ENCODE measurements around the gene VARS2. TPM values are rescaled to one million over a fixed set of nuclear protein-coding genes. Genes with fewer than 3 reads are reported as not detected.

Gene VARS2
- total RNA-seq, 2 experiments from 2014 or later = 46.6 to 54.1 TPM

DNA sequence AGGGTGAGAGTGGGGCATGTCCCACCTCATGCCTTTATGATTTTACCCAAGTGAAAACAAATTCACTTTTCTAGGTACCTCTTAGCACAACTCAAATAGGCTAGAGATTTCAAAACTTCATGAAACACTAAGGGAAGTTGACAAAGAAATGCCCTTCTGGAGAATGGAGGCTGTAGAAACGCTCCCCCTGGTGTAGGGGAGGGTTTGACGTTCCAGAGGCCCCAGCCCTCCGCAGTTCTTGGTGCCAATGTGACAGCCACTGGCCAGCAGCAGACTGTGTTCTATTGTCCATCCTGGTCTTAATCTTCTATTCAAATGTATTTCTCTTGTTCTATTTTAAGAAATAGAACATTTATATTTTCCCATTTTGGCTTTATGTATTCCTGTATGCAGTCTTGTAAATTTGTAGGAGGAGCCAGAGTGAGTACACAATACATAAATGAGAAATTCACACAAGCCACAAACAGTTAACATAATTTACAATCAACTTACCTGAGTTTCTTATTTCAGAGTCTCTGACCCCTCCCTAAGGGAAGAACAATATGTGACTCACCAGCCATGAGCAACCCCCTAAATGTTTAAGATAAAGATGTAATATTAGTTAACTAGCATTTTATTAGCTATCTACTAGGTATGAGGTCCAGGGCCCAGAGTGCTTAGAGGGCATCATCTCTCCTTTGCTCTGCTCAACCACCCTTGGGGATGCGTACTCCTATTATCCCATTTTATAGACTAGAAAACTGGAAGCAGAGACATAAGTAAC, 60.6 kb downstream of the VARS2 start:
- CTCF ChIA-PET = interaction anchor here (0.6 kb wide), 1 partner anchor 8 kb away, joined by 3 read pairs; no protein-coding TSS in a partner anchor
- Mint-ChIP-seq H3K27me3 (peaks cover 65% of the 10 kb centered on the region), H3K4me3 (no peak overlapping the region), H3K27ac (no peak overlapping the region), H3K9me3 (ENCODE audit: low read depth) (no peaks in the 10 kb centered on the region), H3K36me3 (no peaks in the 10 kb centered on the region), H3K4me1 (no peaks in the 10 kb centered on the region)
- ATAC-seq (no peak), DNase-seq (no peak)

Small RNA genes within 50 kb of the gene (microRNA-seq; reads per million reads assigned to microRNA genes)
- gene MIR4640 = not detected

Other genes with a start within 250 kb of the VARS2 start
- gene DHX16, start 241.2 kb upstream of the VARS2 start, total RNA-seq = 10 to 100 TPM; 39.5 to 49.6 TPM
- 100 to 1,000 TPM; 257 to 293 TPM for gene PPP1R18, start 227.6 kb upstream of the VARS2 start, total RNA-seq
- gene NRM, start 223.3 kb upstream of the VARS2 start, total RNA-seq = 10 to 100 TPM; 30.2 to 36.4 TPM
- 10 to 100 TPM; 67.4 to 83.9 TPM for gene MDC1, start 197.0 kb upstream of the VARS2 start, total RNA-seq
- gene TUBB, start 193.9 kb upstream of the VARS2 start, total RNA-seq = 1,000 to 10,000 TPM; 1,499 to 1,522 TPM
- 100 to 1,000 TPM; 165 to 184 TPM for gene FLOT1, start 171.6 kb upstream of the VARS2 start, total RNA-seq
- gene IER3, start 169.7 kb upstream of the VARS2 start, total RNA-seq = 10 to 100 TPM in 1 of 2 experiments, 1 to 10 TPM in 1; 10.0 to 62.7 TPM
- 1 to 10 TPM; 3.8 to 4.9 TPM for gene DDR1, start 29.7 kb upstream of the VARS2 start, total RNA-seq
- 10 to 100 TPM; 30.0 to 34.9 TPM for gene GTF2H4, start 6.0 kb upstream of the VARS2 start, total RNA-seq
- gene SFTA2, start 17.9 kb downstream of the VARS2 start, total RNA-seq = not detected
- gene MUCL3, start 26.7 kb downstream of the VARS2 start, total RNA-seq = not detected
- gene MUC21, start 69.5 kb downstream of the VARS2 start, total RNA-seq = not detected
- not detected for gene MUC22, start 96.2 kb downstream of the VARS2 start, total RNA-seq
- not detected for gene C6orf15, start 198.3 kb downstream of the VARS2 start, total RNA-seq
- gene PSORS1C1, start 200.6 kb downstream of the VARS2 start, total RNA-seq = under 1 TPM in 1 of 2 experiments, not detected in 1; 0.26 TPM
- not detected for gene CDSN, start 206.2 kb downstream of the VARS2 start, total RNA-seq
- not detected for gene PSORS1C2, start 224.8 kb downstream of the VARS2 start, total RNA-seq
- gene CCHCR1, start 243.6 kb downstream of the VARS2 start, total RNA-seq = 10 to 100 TPM; 48.3 to 57.9 TPM
- 100 to 1,000 TPM; 100 to 106 TPM for gene TCF19, start 244.4 kb downstream of the VARS2 start, total RNA-seq